Epithelial cell of proximal tubule (primary cell): ENCODE measurements around the gene KRTAP10-4. TPM values are rescaled to one million over a fixed set of nuclear protein-coding genes. Genes with fewer than 3 reads are reported as not detected.

Experiments
- DNase-seq: peaks from one replicate; pipeline ENCODE4 v3.0.0-alpha.2; 2011; ENCODE audit warnings: low read depth
- H3K4me3 ChIP-seq: 2 replicates; pipeline ENCODE4 v1.5.1; 2011; ENCODE audit warnings: low read depth, mild to moderate bottlenecking, low read length
- total RNA-seq: library from RNA; depleted of rRNA; stranded (reverse); fragments of >200 nt; gene quantifications from 2 replicates; pipeline ENCODE4 v1.2.3, GENCODE V29; 2015
- TF ChIP-seq, protein P1 (sequence below): conservative IDR thresholded peaks from 2 replicates; pipeline ENCODE4 v1.5.1; 2012; ENCODE audit warnings: low read depth, mild to moderate bottlenecking, low read length

Gene KRTAP10-4
- total RNA-seq, 1 donor from 2014 or later: not detected

DNA sequence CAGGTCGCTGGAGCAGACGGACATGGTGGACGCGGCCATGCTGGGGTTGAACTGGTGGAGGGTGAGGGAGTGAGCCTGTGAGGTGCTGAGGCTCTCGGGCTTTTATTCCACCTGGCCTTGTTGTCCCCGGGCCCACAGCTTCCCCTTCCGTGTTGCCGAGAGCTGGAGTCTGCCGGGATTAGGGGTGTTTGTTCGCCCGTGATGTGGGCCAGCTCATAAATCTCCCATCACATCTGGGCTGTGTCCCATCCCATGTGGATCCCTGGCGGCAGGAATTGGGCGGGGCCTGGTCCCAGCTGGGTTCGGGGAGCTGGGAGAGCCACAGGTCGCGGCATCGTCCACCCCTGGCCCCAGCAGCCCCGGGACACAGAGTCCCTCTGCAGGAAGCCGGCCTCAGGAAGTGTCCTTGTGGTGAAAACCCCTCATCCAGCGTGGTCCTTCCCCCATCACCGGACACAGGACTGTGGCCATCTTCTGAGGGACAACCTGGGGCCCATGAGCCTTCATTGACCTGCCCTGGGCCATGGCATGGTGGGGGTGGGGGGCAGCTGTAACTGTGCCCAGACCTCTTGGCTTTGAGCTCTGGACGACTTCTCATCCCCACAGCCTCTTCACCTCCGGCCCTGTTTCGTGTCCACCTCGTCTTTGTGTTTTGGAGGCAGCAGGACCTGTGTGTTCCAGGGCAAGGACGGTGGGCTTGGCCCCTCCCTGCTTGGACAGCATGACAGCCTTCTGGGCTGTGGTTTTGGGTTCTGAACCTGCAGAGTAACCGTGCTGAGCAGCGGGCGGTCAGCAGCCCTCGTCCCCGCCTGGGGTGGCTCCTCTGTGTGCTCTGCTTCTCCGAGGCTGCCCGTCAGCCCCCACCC, 19.1 kb downstream of the KRTAP10-4 start, which contains the start of gene KRTAP10-6:
Gene KRTAP10-6 (minus strand): TSS at position 60 of the 866 bp plus-strand sequence. CDS start 21 bp downstream, at position 39.
- DNase-seq: no peak
- TF ChIP-seq, protein P1, sequence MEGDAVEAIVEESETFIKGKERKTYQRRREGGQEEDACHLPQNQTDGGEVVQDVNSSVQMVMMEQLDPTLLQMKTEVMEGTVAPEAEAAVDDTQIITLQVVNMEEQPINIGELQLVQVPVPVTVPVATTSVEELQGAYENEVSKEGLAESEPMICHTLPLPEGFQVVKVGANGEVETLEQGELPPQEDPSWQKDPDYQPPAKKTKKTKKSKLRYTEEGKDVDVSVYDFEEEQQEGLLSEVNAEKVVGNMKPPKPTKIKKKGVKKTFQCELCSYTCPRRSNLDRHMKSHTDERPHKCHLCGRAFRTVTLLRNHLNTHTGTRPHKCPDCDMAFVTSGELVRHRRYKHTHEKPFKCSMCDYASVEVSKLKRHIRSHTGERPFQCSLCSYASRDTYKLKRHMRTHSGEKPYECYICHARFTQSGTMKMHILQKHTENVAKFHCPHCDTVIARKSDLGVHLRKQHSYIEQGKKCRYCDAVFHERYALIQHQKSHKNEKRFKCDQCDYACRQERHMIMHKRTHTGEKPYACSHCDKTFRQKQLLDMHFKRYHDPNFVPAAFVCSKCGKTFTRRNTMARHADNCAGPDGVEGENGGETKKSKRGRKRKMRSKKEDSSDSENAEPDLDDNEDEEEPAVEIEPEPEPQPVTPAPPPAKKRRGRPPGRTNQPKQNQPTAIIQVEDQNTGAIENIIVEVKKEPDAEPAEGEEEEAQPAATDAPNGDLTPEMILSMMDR: no peak
- H3K4me3 ChIP-seq: no peak within 1 kb of the TSS

DNA sequence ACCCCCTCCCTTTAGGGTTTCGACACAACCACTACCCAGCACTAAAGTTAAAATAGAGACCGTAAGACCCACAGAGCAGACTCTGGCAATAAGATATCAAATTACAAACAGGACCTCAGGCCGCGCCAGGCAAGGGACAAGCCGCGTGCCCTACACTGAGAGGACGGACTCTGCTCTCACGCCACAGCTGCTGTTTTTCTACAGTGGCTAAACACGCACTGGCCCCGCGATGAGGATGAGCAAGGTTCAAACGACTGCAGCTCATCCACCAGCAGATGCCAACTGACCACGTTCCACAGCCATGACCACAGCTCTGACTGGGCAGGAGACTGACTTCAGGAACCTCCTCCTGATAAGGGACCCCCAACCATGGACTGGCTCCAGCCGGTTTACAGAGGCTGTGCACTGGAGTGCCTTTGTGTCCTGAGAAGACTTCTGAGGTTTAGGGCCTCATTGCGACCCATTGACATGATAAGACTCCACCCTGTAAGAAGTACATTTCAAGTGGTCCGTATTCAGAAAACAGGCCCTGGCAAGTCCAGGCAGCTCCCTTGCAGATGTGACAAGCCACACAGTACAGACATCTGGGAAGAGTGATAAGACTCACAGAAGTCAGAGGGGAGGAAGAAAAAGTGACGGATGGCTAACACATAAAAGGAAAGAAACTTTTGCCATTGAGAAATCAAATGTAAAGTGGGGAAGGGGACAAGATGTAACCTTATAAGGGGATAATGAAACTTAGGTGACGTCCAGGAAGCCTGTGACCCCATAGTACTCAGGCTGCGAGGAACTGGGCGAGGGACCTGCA, 20.3 kb downstream of the KRTAP10-4 start:
- no peak for DNase-seq
- H3K4me3 ChIP-seq: no peak overlapping the region
- TF ChIP-seq, protein P1: no peak

DNA sequence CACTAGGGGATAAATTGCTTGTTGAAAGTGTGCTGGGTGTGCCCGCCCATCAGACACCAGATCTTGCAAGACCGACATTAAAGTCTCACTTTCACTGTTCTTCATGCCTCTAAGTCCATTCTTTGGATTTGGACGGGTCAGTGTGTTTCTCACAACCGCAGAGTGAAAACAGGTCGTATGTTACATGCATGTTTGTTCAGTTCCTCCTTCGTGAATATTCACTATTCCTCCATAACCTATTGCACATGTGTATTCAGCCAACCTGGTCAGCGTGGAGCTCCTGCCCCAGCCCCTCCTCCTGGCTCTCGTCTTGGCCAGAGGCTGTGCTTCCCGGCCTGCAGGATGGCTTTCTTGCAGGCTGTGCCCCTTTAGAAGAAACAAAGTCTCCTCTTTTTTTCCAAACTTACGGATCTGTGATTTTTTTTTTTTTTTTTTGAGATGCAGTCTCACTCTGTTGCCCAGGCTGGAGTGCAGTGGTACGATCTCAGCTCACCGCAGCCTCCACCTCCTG, 20.9 kb downstream of the KRTAP10-4 start:
- TF ChIP-seq, protein P1: no peak
- H3K4me3 ChIP-seq: no peak overlapping the region

DNA sequence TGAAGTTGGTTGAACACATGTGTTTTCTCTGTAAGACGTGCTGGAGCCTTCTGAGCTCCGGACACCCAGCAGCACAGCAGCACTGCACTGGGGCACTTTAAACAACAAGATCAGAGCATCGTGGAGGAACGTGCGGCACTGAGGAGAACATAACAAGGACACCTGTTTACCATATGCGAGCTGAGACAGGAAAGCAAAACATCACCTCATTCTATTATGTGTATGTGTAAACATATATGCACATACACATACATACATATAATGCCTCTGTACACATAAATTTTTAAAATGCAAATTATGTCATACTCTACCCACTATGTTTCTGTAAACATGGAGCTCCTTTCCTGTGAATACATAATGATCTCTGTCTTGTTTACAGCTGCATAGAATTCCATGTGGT, 22.0 kb downstream of the KRTAP10-4 start:
- no peak overlapping the region for H3K4me3 ChIP-seq
- no peak for DNase-seq
- TF ChIP-seq, protein P1: no peak

More for the DNA sequence above, 20.9 kb downstream of the KRTAP10-4 start:
- DNase-seq: no peak

DNA sequence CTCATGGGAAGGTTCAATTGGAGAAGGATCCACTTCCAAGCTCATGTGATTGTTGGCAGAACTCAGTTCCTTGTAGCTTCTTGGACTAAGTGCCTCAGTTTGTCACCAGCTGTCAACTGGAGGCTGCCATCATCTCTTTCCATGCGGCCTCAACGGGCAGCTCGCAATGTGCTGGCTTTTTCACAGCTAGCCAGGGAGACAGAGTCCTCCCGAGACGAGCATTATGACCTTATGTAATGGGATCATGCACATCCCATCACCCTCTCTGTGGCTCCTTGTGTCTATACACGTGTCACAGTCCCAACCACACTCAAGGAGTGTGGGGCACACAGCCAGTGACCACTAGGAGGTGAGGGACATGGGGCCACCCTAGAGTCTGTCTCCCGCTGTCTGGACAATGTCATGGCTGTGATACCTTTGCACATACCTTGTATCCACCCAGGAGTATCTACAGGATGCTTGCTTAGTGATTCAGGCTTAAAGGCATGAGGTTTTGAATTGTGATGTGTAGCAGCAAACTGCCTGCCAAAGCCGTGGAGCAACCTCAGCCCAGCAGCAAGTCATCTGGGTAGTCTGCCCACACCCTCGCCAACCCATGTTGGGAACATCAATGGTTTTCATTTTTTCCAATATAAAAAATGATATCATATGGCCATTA, 22.7 kb downstream of the KRTAP10-4 start:
- no peak for DNase-seq
- no peak overlapping the region for H3K4me3 ChIP-seq
- TF ChIP-seq, protein P1: no peak

DNA sequence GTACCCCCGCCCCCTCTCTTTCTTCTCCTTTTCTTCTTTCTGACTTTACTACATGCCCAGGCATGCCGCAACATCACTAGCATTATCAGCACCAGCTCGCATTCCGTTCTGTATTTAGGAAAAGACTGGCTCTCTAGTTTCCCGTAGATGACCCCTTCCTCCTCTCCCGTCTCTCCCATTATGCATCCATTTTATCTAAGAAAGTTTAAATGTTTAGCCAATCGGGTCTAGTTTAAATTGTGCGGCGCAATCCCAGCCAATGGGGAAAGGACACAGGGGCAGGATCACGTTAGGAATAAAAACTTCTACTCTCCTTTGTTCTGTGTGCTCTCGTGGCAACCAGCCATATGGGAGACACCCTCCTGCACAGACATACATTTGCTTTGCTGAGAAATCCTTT, 24.5 kb downstream of the KRTAP10-4 start:
- DNase-seq: no peak
- TF ChIP-seq, protein P1: no peak
- no peak overlapping the region for H3K4me3 ChIP-seq
